Measurements from ENCODE around the gene DNAH1. TPM values are rescaled to one million over a fixed set of nuclear protein-coding genes. Genes with fewer than 3 reads are reported as not detected.

Gene DNAH1
- total RNA-seq, 3 donors from 2014 or later = 9.0 to 25.9 (median 10.9) TPM

GRCh38 chr3:52349131-52349530, 33.0 kb downstream of the DNAH1 start:
- Histone ChIP-seq H3K36me3 (ENCODE audit: low read depth) (no peaks in the 10 kb centered on the region), H3K9me3 (no peaks in the 10 kb centered on the region), H3K4me3 (no peak overlapping the region), H3K4me1 (ENCODE audit: low read depth) (no peaks in the 10 kb centered on the region)
- intact Hi-C loops (cut with DNase I, micrococcal nuclease) = no loop called here
- TF ChIP-seq, protein P1, sequence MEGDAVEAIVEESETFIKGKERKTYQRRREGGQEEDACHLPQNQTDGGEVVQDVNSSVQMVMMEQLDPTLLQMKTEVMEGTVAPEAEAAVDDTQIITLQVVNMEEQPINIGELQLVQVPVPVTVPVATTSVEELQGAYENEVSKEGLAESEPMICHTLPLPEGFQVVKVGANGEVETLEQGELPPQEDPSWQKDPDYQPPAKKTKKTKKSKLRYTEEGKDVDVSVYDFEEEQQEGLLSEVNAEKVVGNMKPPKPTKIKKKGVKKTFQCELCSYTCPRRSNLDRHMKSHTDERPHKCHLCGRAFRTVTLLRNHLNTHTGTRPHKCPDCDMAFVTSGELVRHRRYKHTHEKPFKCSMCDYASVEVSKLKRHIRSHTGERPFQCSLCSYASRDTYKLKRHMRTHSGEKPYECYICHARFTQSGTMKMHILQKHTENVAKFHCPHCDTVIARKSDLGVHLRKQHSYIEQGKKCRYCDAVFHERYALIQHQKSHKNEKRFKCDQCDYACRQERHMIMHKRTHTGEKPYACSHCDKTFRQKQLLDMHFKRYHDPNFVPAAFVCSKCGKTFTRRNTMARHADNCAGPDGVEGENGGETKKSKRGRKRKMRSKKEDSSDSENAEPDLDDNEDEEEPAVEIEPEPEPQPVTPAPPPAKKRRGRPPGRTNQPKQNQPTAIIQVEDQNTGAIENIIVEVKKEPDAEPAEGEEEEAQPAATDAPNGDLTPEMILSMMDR (IDR thresholded peaks at IDR 0.05) = no peak
- DNase-seq = no peak
- no peak for ATAC-seq

- TF ChIP-seq, protein P1 (IDR thresholded peaks at IDR 0.05) = no peak
- no peaks in the 10 kb centered on the region for H3K36me3 ChIP-seq (ENCODE audit: low read depth)
- intact Hi-C loops (cut with DNase I, micrococcal nuclease) = no loop called here
- H3K4me1 ChIP-seq (ENCODE audit: low read depth) = no peaks in the 10 kb centered on the region
- DNase-seq = peak in 1 of 3 donors; percentile 34
- H3K4me3 ChIP-seq = no peak overlapping the region
- H3K9me3 ChIP-seq = no peaks in the 10 kb centered on the region
- ATAC-seq = no peak
Measured at GRCh38 chr3:52349611-52350395, 33.7 kb downstream of the DNAH1 start.

GRCh38 chr3:52350416-52350815, 34.3 kb downstream of the DNAH1 start:
- Histone ChIP-seq H3K4me1 (ENCODE audit: low read depth) (no peaks in the 10 kb centered on the region), H3K36me3 (ENCODE audit: low read depth) (no peaks in the 10 kb centered on the region), H3K9me3 (no peaks in the 10 kb centered on the region), H3K4me3 (no peak overlapping the region)
- no peak for ATAC-seq
- intact Hi-C loops (cut with DNase I, micrococcal nuclease) = no loop called here
- DNase-seq = peak in 1 of 3 donors; percentile 14
- TF ChIP-seq, protein P1 (IDR thresholded peaks at IDR 0.05) = no peak

DNA sequence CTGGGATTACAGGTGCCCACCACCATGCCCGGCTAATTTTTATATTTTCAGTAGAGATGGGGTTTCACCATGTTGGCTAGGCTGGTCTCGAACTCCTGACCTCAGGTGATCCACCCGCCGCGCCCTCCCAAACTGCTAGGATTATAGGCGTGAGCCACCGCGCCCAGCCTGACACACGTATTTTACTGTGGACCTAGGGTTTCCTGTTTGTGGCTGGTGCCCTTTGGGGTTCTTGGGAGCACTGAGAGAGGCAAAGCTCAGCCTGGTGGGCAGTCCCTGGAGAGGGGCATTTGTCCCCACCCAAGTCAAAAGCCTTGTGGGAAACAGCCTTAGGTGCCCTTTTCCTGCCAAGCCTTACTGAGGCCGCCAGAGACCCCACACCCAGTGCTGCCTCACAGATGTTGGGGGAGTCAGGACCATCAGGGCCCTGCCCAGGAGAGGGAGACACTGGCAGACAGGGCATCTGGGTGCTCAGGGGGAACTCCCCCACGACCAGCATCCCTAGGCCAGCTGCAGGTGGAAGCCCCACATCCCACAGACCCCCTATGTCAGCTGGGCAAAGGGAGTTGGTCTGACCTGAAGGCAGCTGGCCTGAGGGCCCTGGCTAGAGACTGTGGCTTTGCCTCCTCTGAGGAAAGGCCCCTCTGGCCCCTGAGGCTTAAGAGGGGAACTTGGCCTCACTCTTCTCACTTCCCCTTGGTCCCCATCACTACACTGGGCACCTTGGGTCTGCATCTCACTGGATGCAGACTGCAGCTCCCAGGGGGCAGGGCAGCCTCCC, 35.1 kb downstream of the DNAH1 start:
- TF ChIP-seq, protein P1 (IDR thresholded peaks at IDR 0.05) = no peak
- intact Hi-C loops (cut with DNase I, micrococcal nuclease) = no loop called here

DNA sequence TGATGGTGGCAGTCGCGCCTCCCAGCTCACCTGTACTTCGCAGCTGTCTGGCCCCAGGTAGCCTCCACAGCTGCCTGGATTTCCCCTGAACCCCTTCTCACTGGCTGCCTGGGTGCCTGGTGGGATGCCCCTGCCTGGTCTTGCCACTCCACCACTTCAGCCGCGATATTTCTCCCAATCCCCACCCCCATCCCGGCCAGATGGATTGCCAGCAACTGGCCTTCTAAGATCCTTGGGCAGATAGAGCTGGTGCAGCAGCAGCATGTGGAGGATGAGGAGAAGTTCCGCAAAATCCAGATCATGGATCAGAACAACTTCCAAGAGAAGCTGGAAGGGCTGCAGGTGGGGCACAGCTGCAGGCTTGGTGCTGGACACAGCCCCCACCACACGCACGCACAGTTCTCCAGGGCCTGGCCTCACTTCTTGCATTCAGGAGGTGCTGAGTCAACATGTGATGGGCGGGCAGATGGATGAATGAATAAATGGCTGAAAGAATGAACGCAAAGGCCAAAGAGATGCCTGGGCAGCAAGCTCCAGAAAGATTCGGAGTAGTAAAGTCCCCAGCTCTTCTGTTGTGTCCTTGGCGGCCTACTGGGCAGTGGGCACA, 35.7 kb downstream of the DNAH1 start:
- DNase-seq (peak in 1 of 3 donors; percentile 19), ATAC-seq (no peak)
- intact Hi-C loops (cut with DNase I, micrococcal nuclease) = no loop called here
- H3K36me3 ChIP-seq (ENCODE audit: low read depth) = no peaks in the 10 kb centered on the region
- TF ChIP-seq, protein P1 (IDR thresholded peaks at IDR 0.05) = no peak
- no peaks in the 10 kb centered on the region for H3K9me3 ChIP-seq
- H3K4me1 ChIP-seq (ENCODE audit: low read depth) = no peaks in the 10 kb centered on the region
- no peak overlapping the region for H3K4me3 ChIP-seq

More for the DNA sequence above, 35.1 kb downstream of the DNAH1 start:
- Histone ChIP-seq H3K4me1 (ENCODE audit: low read depth) (no peaks in the 10 kb centered on the region), H3K36me3 (ENCODE audit: low read depth) (no peaks in the 10 kb centered on the region), H3K9me3 (no peaks in the 10 kb centered on the region), H3K4me3 (no peak overlapping the region)
- ATAC-seq (no peak), DNase-seq (peak in 1 of 3 donors; percentile 18)
